Osteoblast (primary cell): ENCODE data around the gene PPP1R3G. TPM values are rescaled to one million over a fixed set of nuclear protein-coding genes. Genes with fewer than 3 reads are reported as not detected.

Source experiments
- DNase-seq: peaks from one replicate; pipeline ENCODE4 v3.0.0; 2011; ENCODE audit warnings: low spot score, mixed read lengths; ENCODE audit not compliant: insufficient read length; ENCODE audit errors: missing footprints
- H2AFZ ChIP-seq: 2 replicates; pipeline ENCODE4 v1.6.0; 2011; ENCODE audit warnings: mild to moderate bottlenecking, low read length
- H3K27ac ChIP-seq: 2 replicates; pipeline ENCODE4 v1.5.1; 2011; ENCODE audit warnings: mild to moderate bottlenecking, low read depth, low read length, moderate library complexity
- H3K27me3 ChIP-seq: 2 replicates; pipeline ENCODE4 v1.6.0; 2012; ENCODE audit warnings: mild to moderate bottlenecking, control low read depth, inconsistent platforms, low read length, moderate library complexity; ENCODE audit not compliant: insufficient read depth
- H3K36me3 ChIP-seq: 2 replicates; pipeline ENCODE4 v1.5.1; 2011; ENCODE audit warnings: mild to moderate bottlenecking, low read length, control low read depth, moderate library complexity; ENCODE audit not compliant: insufficient read depth
- H3K4me1 ChIP-seq: 2 replicates; pipeline ENCODE4 v1.5.1; 2011; ENCODE audit warnings: mild to moderate bottlenecking, low read length, control low read depth, moderate library complexity; ENCODE audit not compliant: insufficient read depth
- H3K4me2 ChIP-seq: 2 replicates; pipeline ENCODE4 v1.6.0; 2011; ENCODE audit warnings: mild to moderate bottlenecking, low read length; ENCODE audit not compliant: insufficient read depth
- H3K4me3 ChIP-seq: fragments of 200-600 bp; sonication (generic); 3 replicates; pipeline ENCODE4 v1.5.1; 2012; ENCODE audit warnings: mild to moderate bottlenecking, low read length, inconsistent platforms; ENCODE audit not compliant: insufficient read depth
- H3K79me2 ChIP-seq: 2 replicates; pipeline ENCODE4 v1.6.0; 2012; ENCODE audit warnings: mild to moderate bottlenecking, low read length, control low read depth, inconsistent platforms; ENCODE audit not compliant: insufficient read depth
- H3K9me3 ChIP-seq: 2 replicates; pipeline ENCODE4 v1.5.1; 2011; ENCODE audit warnings: low read depth, low read length, control low read depth
- H4K20me1 ChIP-seq: 2 replicates; pipeline ENCODE4 v1.6.0; 2012; ENCODE audit warnings: mild to moderate bottlenecking, low read length, control low read depth; ENCODE audit not compliant: insufficient read depth
- total RNA-seq: library from RNA; depleted of rRNA; stranded (reverse); fragments of >200 nt; gene quantifications from 2 replicates; pipeline ENCODE4 v1.2.3, GENCODE V29; 2012
- TF ChIP-seq, protein P1 (sequence below): IDR thresholded peaks from 2 replicates; pipeline ENCODE4 v1.5.1; 2011; ENCODE audit warnings: mild to moderate bottlenecking, low read depth, low read length, moderate library complexity; ENCODE audit errors: extremely low read depth

PPP1R3G gene
- total RNA-seq, 1 donor = 3.3 TPM

DNA sequence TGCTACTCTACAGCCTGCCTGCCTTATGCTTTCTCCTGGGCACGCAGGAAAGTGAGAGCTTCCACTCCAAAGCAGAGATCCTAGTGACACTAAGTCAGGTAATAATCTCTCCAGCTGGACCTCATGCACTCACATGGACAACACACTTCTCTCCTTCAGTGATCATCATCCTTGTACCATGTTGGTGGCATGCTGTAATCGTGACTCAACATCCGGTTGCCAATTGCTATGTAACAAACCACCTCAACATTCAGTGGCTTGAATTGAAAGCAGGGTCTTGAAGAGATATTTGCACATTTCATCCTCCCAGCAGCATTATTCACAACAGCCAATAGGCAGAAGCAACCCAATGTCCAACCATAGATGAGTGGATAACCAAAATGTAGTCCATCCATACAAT, 40.3 kb upstream of the PPP1R3G start:
- no peak for DNase-seq

DNA sequence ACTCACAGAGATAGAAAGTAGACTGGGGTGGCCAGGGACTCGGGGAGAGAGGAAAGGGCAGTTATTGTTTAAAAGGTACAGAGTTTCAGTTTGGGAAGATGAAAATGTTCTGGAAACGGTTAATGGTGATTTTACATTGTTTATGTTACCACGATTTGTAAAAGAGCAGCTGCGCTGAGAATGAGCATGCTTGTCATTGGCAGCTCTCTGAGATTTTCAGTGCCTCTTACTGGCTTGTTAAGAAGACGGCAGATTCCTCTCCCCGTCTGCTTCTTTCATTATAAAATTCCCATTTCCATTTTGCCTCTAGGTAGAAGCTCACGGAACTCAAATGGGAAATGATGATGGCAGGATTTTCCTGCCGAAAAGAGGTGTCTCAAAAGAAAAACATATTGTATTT, 39.7 kb upstream of the PPP1R3G start:
- no peak overlapping the region for H3K4me3 ChIP-seq
- no peak for DNase-seq

More for the DNA sequence above, 40.3 kb upstream of the PPP1R3G start:
- TF ChIP-seq, protein P1, sequence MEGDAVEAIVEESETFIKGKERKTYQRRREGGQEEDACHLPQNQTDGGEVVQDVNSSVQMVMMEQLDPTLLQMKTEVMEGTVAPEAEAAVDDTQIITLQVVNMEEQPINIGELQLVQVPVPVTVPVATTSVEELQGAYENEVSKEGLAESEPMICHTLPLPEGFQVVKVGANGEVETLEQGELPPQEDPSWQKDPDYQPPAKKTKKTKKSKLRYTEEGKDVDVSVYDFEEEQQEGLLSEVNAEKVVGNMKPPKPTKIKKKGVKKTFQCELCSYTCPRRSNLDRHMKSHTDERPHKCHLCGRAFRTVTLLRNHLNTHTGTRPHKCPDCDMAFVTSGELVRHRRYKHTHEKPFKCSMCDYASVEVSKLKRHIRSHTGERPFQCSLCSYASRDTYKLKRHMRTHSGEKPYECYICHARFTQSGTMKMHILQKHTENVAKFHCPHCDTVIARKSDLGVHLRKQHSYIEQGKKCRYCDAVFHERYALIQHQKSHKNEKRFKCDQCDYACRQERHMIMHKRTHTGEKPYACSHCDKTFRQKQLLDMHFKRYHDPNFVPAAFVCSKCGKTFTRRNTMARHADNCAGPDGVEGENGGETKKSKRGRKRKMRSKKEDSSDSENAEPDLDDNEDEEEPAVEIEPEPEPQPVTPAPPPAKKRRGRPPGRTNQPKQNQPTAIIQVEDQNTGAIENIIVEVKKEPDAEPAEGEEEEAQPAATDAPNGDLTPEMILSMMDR = no peak
- H3K36me3 ChIP-seq = no peaks in the 10 kb centered on the region
- no peaks in the 10 kb centered on the region for H3K4me1 ChIP-seq
- H3K9me3 ChIP-seq = no peaks in the 10 kb centered on the region
- no peak overlapping the region for H3K4me3 ChIP-seq
- H2AFZ ChIP-seq = no peak overlapping the region
- no peak overlapping the region for H3K27ac ChIP-seq
- no peak overlapping the region for H3K4me2 ChIP-seq
- no peaks in the 10 kb centered on the region for H3K27me3 ChIP-seq
- H3K79me2 ChIP-seq = no peaks in the 10 kb centered on the region
- no peaks in the 10 kb centered on the region for H4K20me1 ChIP-seq

DNA sequence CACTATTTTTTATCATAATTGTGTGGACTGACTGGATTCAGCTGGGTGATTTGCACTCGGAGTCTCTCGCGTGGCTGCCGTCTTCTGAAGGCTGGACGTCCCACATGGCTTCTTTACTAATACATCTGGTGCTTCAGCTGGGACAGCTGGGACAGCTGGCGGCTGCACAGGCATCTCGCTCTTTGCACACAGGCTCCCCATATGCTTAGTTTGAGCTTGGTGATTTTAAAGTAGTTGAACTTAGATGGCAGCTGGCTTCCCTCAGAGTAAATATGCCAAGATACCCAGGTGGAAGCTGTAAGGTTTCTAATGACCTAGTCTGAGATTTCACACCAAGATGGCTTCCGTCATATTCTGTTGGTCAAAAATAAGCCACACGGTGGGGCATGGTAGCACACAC, 38.7 kb upstream of the PPP1R3G start:
- Histone ChIP-seq H3K27me3 (no peaks in the 10 kb centered on the region), H3K36me3 (no peaks in the 10 kb centered on the region), H3K4me2 (no peak overlapping the region), H4K20me1 (no peaks in the 10 kb centered on the region), H3K27ac (no peak overlapping the region), H3K9me3 (no peaks in the 10 kb centered on the region), H2AFZ (no peak overlapping the region), H3K79me2 (no peaks in the 10 kb centered on the region), H3K4me1 (no peaks in the 10 kb centered on the region), H3K4me3 (no peak overlapping the region)
- DNase-seq = no peak
- TF ChIP-seq, protein P1 = no peak

More for the DNA sequence above, 39.7 kb upstream of the PPP1R3G start:
- no peaks in the 10 kb centered on the region for H3K4me1 ChIP-seq
- H3K27ac ChIP-seq = no peak overlapping the region
- TF ChIP-seq, protein P1 = no peak
- H3K4me2 ChIP-seq = no peak overlapping the region
- H3K27me3 ChIP-seq = no peaks in the 10 kb centered on the region
- H4K20me1 ChIP-seq = no peaks in the 10 kb centered on the region
- H3K36me3 ChIP-seq = no peaks in the 10 kb centered on the region
- no peaks in the 10 kb centered on the region for H3K9me3 ChIP-seq
- H2AFZ ChIP-seq = no peak overlapping the region
- no peaks in the 10 kb centered on the region for H3K79me2 ChIP-seq

DNA sequence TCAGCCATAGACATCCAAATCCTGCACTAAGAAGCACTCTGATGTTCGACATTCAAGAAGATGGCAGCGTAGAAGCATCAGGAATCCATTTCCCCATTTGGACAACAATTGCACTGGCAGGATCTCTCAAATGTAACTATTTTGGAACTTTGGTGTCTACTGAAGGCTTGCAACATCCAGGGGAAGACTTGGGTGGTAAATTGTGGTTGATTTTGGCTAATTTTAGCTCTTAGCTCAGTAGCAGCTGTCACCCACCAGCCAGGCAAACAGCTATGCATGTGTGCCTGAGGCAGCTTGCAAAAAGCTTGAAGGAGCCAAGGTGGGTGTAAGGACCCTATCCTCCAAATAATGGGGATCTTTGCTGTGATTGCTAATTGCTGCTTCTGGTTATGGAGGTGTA, 35.1 kb upstream of the PPP1R3G start:
- TF ChIP-seq, protein P1 = no peak
- Histone ChIP-seq H3K9me3 (peaks cover 3% of the 10 kb centered on the region), H3K27me3 (no peaks in the 10 kb centered on the region), H3K27ac (no peak overlapping the region), H3K36me3 (no peaks in the 10 kb centered on the region), H3K4me2 (no peak overlapping the region), H3K79me2 (no peaks in the 10 kb centered on the region), H3K4me3 (no peak overlapping the region), H2AFZ (no peak overlapping the region), H3K4me1 (peaks cover 9% of the 10 kb centered on the region), H4K20me1 (no peaks in the 10 kb centered on the region)
- no peak for DNase-seq
